H1 (cell line): ENCODE results near the gene CPNE4. TPM values are rescaled to one million over a fixed set of nuclear protein-coding genes. Genes with fewer than 3 reads are reported as not detected.

ENCODE experiments used
- CTCF ChIA-PET: fragments of 300-600 bp; sonication (Branson Sonifier 250); formaldehyde crosslinking; loops from one replicate; lab custom pipeline; 2021; ENCODE audit not compliant: partially characterized antibody; lab: Charles Lee
- POLR2A ChIA-PET: fragments of 300-600 bp; sonication (Branson Sonifier 250); formaldehyde crosslinking; loops from one replicate; lab custom pipeline; 2021; ENCODE audit warnings: inconsistent platforms; ENCODE audit not compliant: partially characterized antibody; lab: Charles Lee
- DNase-seq, 2 experiments: peaks; one replicate each; pipeline versions ENCODE4 v3.0.0 to v3.0.0-alpha.2; 2010 to 2022; ENCODE audit warnings: low spot score in 2 of 2, low read depth in 1 of 2, mixed read lengths in 1 of 2
- FAIRE-seq: peaks from 2 replicates; lab custom pipeline; 2011; peaks lifted over from hg19 to GRCh38; lab: Jason Lieb, UNC
- H2AFZ ChIP-seq: 2 replicates; pipeline ENCODE4 v1.8.1; 2012; ENCODE audit warnings: low read length, inconsistent platforms
- H2AK5ac ChIP-seq: 2 replicates; pipeline ENCODE4 v1.6.1; 2013; ENCODE audit warnings: low read depth, low read length
- H2BK120ac ChIP-seq: replicated peaks from 2 replicates; pipeline ENCODE3; 2013; ENCODE audit warnings: low read depth, low read length, inconsistent platforms
- H2BK12ac ChIP-seq: 2 replicates; pipeline ENCODE4 v1.6.1; 2013; ENCODE audit warnings: low read depth, low read length
- H2BK15ac ChIP-seq: 2 replicates; pipeline ENCODE4 v1.6.1; 2013; ENCODE audit warnings: low read length
- H2BK20ac ChIP-seq: 2 replicates; pipeline ENCODE4 v1.6.1; 2013; ENCODE audit warnings: low read length
- H2BK5ac ChIP-seq: 2 replicates; pipeline ENCODE4 v1.6.1; 2013; ENCODE audit warnings: low read depth, low read length
- H3K14ac ChIP-seq: 2 replicates; pipeline ENCODE4 v1.6.1; 2013; ENCODE audit warnings: inconsistent platforms; ENCODE audit not compliant: insufficient read length
- H3K18ac ChIP-seq: 2 replicates; pipeline ENCODE4 v1.6.1; 2013; ENCODE audit warnings: low read length; ENCODE audit errors: extremely low read depth
- H3K23ac ChIP-seq: 2 replicates; pipeline ENCODE4 v1.6.1; 2013; ENCODE audit warnings: inconsistent platforms; ENCODE audit not compliant: insufficient read length
- H3K23me2 ChIP-seq: 2 replicates; pipeline ENCODE4 v1.6.1; 2013; ENCODE audit warnings: low read depth, low read length
- H3K27ac ChIP-seq: 2 replicates; pipeline ENCODE4 v1.6.1; 2011; ENCODE audit warnings: low read depth, low read length, inconsistent platforms
- H3K27me3 ChIP-seq, 4 experiments: replicated peaks in 1 of 4; 1 replicate in 1 of 4; 2 replicates in 3 of 4; pipeline versions ENCODE4 v1.6.1 to v1.8.1; 2011 to 2013; ENCODE audit warnings: low read length in 3 of 4, mild to moderate bottlenecking in 3 of 4, inconsistent platforms in 2 of 4, mixed read lengths in 2 of 4, moderate library complexity in 1 of 4; ENCODE audit not compliant: control insufficient read depth in 3 of 4, insufficient read depth in 3 of 4; ENCODE audit errors: extremely low read depth in 1 of 4
- H3K36me3 ChIP-seq, 4 experiments: 2 replicates each; pipeline versions ENCODE4 v1.6.1 to v1.8.1; 2011 to 2013; ENCODE audit warnings: mild to moderate bottlenecking in 4 of 4, low read length in 3 of 4, moderate library complexity in 2 of 4, control low read depth in 1 of 4, inconsistent platforms in 1 of 4; ENCODE audit not compliant: insufficient read depth in 4 of 4, control insufficient read depth in 2 of 4
- H3K4ac ChIP-seq: replicated peaks from 2 replicates; pipeline ENCODE3; 2013; ENCODE audit warnings: low read length, low read depth, mixed read lengths, inconsistent platforms; ENCODE audit not compliant: insufficient read length
- H3K4me1 ChIP-seq, 4 experiments: replicated peaks in 1 of 4; 1 replicate in 1 of 4; 2 replicates in 3 of 4; pipeline versions ENCODE4 v1.6.1 to v1.8.1; 2011 to 2013; ENCODE audit warnings: low read length in 3 of 4, inconsistent platforms in 2 of 4, mixed read lengths in 1 of 4; ENCODE audit not compliant: insufficient read depth in 4 of 4, control insufficient read depth in 3 of 4
- H3K4me2 ChIP-seq, 2 experiments: 2 replicates each; pipeline versions ENCODE4 v1.6.1 to v1.8.1; 2011 to 2013; ENCODE audit warnings: low read depth in 2 of 2, low read length in 2 of 2, control low read depth in 1 of 2, inconsistent platforms in 1 of 2, mild to moderate bottlenecking in 1 of 2; ENCODE audit not compliant: insufficient read depth in 1 of 2
- H3K4me3 ChIP-seq, 4 experiments: fragments of 200-600, 300-600 bp in 1 of 4; sonication (generic), shearing (Covaris generic), sonication (Bioruptor Twin) in 1 of 4; 2 replicates each; pipeline versions ENCODE4 v1.5.1 to v1.8.1; 2011 to 2016; ENCODE audit warnings: low read length in 4 of 4, low read depth in 3 of 4, control low read depth in 2 of 4, inconsistent platforms in 2 of 4, mild to moderate bottlenecking in 2 of 4, mixed read lengths in 1 of 4, moderate library complexity in 1 of 4; ENCODE audit not compliant: insufficient read depth in 2 of 4; ENCODE audit errors: extremely low read depth in 1 of 4
- H3K56ac ChIP-seq: replicated peaks from 2 replicates; pipeline ENCODE3; 2013; ENCODE audit warnings: low read depth, mild to moderate bottlenecking, mixed read lengths, low read length, inconsistent platforms; ENCODE audit not compliant: insufficient read length
- H3K79me1 ChIP-seq: 2 replicates; pipeline ENCODE4 v1.6.1; 2013; ENCODE audit warnings: low read depth, low read length, control low read depth
- H3K79me2 ChIP-seq, 2 experiments: 2 replicates each; pipeline versions ENCODE4 v1.6.1 to v1.8.1; 2012 to 2013; ENCODE audit warnings: low read length in 2 of 2, mild to moderate bottlenecking in 2 of 2, inconsistent platforms in 1 of 2; ENCODE audit not compliant: insufficient read depth in 2 of 2, control insufficient read depth in 1 of 2
- H3K9ac ChIP-seq, 4 experiments: replicated peaks in 1 of 4; 1 replicate in 1 of 4; 2 replicates in 3 of 4; pipeline versions ENCODE4 v1.6.1 to v1.8.1; 2011 to 2013; ENCODE audit warnings: low read depth in 3 of 4, low read length in 3 of 4, control low read depth in 2 of 4, mild to moderate bottlenecking in 2 of 4, moderate library complexity in 2 of 4, inconsistent platforms in 1 of 4; ENCODE audit errors: extremely low read depth in 1 of 4
- H3K9me3 ChIP-seq, 2 experiments: 2 replicates each; pipeline versions ENCODE4 v1.6.1 to v1.8.1; 2012 to 2013; ENCODE audit warnings: mild to moderate bottlenecking in 2 of 2, moderate library complexity in 2 of 2, control low read depth in 1 of 2, inconsistent platforms in 1 of 2, low read depth in 1 of 2, low read length in 1 of 2, mixed read lengths in 1 of 2; ENCODE audit not compliant: insufficient read depth in 2 of 2
- H4K20me1 ChIP-seq, 2 experiments: replicated peaks in 1 of 2; 2 replicates each; pipeline versions ENCODE3 to v1.8.1; 2011 to 2013; ENCODE audit warnings: inconsistent platforms in 2 of 2, low read length in 2 of 2, mild to moderate bottlenecking in 1 of 2; ENCODE audit not compliant: insufficient read depth in 2 of 2, control insufficient read depth in 1 of 2
- H4K5ac ChIP-seq: 2 replicates; pipeline ENCODE4 v1.6.1; 2013; ENCODE audit warnings: low read length, low read depth, mixed read lengths, inconsistent platforms; ENCODE audit not compliant: insufficient read length
- H4K8ac ChIP-seq: 2 replicates; pipeline ENCODE4 v1.8.0; 2013; ENCODE audit warnings: mild to moderate bottlenecking, moderate library complexity, low read length, inconsistent platforms; ENCODE audit not compliant: insufficient read depth; ENCODE audit errors: extremely low read depth
- H4K91ac ChIP-seq: replicated peaks from 2 replicates; pipeline ENCODE3; 2013; ENCODE audit warnings: low read length, mixed read lengths, inconsistent platforms; ENCODE audit not compliant: insufficient read length
- BACH1 ChIP-seq: IDR thresholded peaks from 2 replicates; pipeline ENCODE4 v1.6.1; 2012; ENCODE audit warnings: low read length, improper control_type of control experiment
- CBX5 ChIP-seq: fragments of 300-800, 300-1000 bp; sonication (generic); IDR thresholded peaks from 2 replicates; pipeline ENCODE4 v1.7.1; 2016; ENCODE audit warnings: antibody characterized with exemption, low read length, low read depth
- CHD1 ChIP-seq: IDR thresholded peaks from 2 replicates; pipeline ENCODE4 v1.6.1; 2012; ENCODE audit warnings: low read depth, low read length, improper control_type of control experiment
- EGR1 ChIP-seq: IDR thresholded peaks from 2 replicates; pipeline ENCODE4 v1.6.1; 2011; ENCODE audit warnings: low read depth, low read length, borderline replicate concordance
- EZH2 ChIP-seq: fragments of 200-600 bp; sonication (generic); IDR thresholded peaks from 2 replicates; pipeline ENCODE4 v1.7.1; 2012; ENCODE audit warnings: low read depth, mild to moderate bottlenecking, moderate library complexity, low read length, inconsistent platforms; ENCODE audit not compliant: severe bottlenecking
- GABPA ChIP-seq: IDR thresholded peaks from 2 replicates; pipeline ENCODE4 v1.6.1; 2011; ENCODE audit warnings: mild to moderate bottlenecking, low read length, moderate library complexity, borderline replicate concordance; ENCODE audit not compliant: insufficient read depth
- GTF2F1 ChIP-seq: IDR thresholded peaks from 2 replicates; pipeline ENCODE4 v1.6.1; 2012; ENCODE audit warnings: low read depth, low read length, improper control_type of control experiment, borderline replicate concordance
- HDAC6 ChIP-seq: IDR thresholded peaks from one replicate; pipeline ENCODE4 v1.7.1; 2012; ENCODE audit warnings: low read depth, mild to moderate bottlenecking, inconsistent platforms, low read length, moderate library complexity
- NRF1 ChIP-seq: IDR thresholded peaks from 2 replicates; pipeline ENCODE4 v1.6.1; 2011; ENCODE audit warnings: mild to moderate bottlenecking, low read depth, low read length, improper control_type of control experiment
- RBBP5 ChIP-seq: IDR thresholded peaks from 2 replicates; pipeline ENCODE4 v1.7.1; 2012; ENCODE audit warnings: low read depth, mild to moderate bottlenecking, inconsistent platforms, low read length, moderate library complexity, borderline replicate concordance
- SIX5 ChIP-seq: IDR thresholded peaks from 2 replicates; pipeline ENCODE4 v1.6.1; 2011; ENCODE audit warnings: mild to moderate bottlenecking, low read depth, low read length
- SP4 ChIP-seq: IDR thresholded peaks from 2 replicates; pipeline ENCODE4 v1.6.1; 2012; ENCODE audit warnings: low read length, inconsistent platforms
- SRF ChIP-seq: IDR thresholded peaks from 2 replicates; pipeline ENCODE4 v1.6.1; 2011; ENCODE audit warnings: mild to moderate bottlenecking, low read depth, low read length, moderate library complexity
- TAF7 ChIP-seq: optimal IDR thresholded peaks from 2 replicates; pipeline ENCODE3; 2011; ENCODE audit warnings: low read depth, mild to moderate bottlenecking, inconsistent platforms, low read length, moderate library complexity, borderline replicate concordance
- TEAD4 ChIP-seq: IDR thresholded peaks from 2 replicates; pipeline ENCODE4 v1.6.1; 2012; ENCODE audit warnings: low read depth, low read length, inconsistent platforms, mixed read lengths
- WGBS, 2 experiments: shearing (Covaris generic) in 1 of 2; methylation state at CpG; one replicate each; pipeline versions ENCODE4 v1.1.6 to v1.1.7; 2013 to 2015; ENCODE audit warnings: low lambda C conversion rate in 2 of 2, mixed read lengths in 2 of 2, inconsistent platforms in 1 of 2, low coverage in 1 of 2, missing lambda C conversion rate in 1 of 2; ENCODE audit not compliant: insufficient replicate concordance in 2 of 2, insufficient coverage in 1 of 2, insufficient read length in 1 of 2; ENCODE audit errors: extremely low coverage in 1 of 2, missing lambda C conversion rate in 1 of 2; 5-methylcytosine and 5-hydroxymethylcytosine counted together
- polyA plus RNA-seq, 7 experiments: library from polyadenylated mRNA; depleted of rRNA in 3 of 7; stranded (reverse) in 5 of 7; unstranded in 2 of 7; fragments of >200 nt in 5 of 7; fragments of 200-250 nt in 2 of 7; gene quantifications; 1 replicate in 5 of 7; 2 replicates in 1 of 7; 4 replicates in 1 of 7; pipeline versions ENCODE4 v1.2.1 to v1.2.3, GENCODE V29; 2011 to 2013; ENCODE audit warnings: missing spikeins in 2 of 7, mixed read lengths in 2 of 7
- total RNA-seq: library from RNA; stranded (reverse); fragmentation: NEBNext Ultra II Directional; extraction: Animal tissue kit (Norgen Biotek cat#: 25700); gene quantifications from 2 replicates; pipeline ENCODE4 v1.2.1, GENCODE V29; 2021

CPNE4 gene
- total and polyA plus RNA-seq, 2 of the 8 experiments (the other 6 are each of a cell fraction or from before 2014, with no cell fraction given), result 0.82 to 3.8 TPM

DNA sequence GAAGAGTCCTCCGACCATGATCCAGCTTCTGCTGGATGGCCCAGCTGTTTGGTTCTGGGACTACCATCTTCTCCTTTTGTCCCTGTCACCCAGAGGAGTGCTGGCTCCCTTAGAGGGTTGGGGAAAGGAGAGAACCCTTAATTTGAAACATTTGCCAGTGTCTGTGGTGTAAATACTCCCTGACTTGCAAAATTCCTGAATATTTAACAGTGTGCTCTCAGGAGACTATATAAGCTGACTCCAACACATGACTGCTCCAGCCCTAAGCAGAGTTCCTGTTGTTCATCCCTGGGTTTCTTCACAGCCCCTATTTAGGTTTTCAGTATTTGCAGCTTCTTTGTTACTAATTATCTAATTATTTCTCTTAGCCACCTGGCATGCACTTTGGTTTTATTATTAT, 133.1 kb downstream of the CPNE4 start:
- FAIRE-seq, result no peak
- Histone ChIP-seq H2BK20ac (no peak overlapping the region), H3K18ac (no peak overlapping the region), H3K36me3 (no peaks in the 10 kb centered on the region), H4K91ac (no peak overlapping the region), H3K9ac (no peak overlapping the region), H3K27ac (no peak overlapping the region), H2BK15ac (no peak overlapping the region), H3K79me1 (no peaks in the 10 kb centered on the region), H3K4me2 (no peak overlapping the region), H3K9me3 (no peaks in the 10 kb centered on the region), H3K23ac (no peak overlapping the region), H3K27me3 (peaks cover 0 to 1% (median 0%) of the 10 kb centered on the region in 4 experiments; a peak in 1 of 7 replicates), H3K14ac (no peak overlapping the region), H3K23me2 (no peaks in the 10 kb centered on the region), H3K79me2 (no peaks in the 10 kb centered on the region), H3K56ac (no peak overlapping the region), H2BK120ac (no peak overlapping the region), H4K20me1 (no peaks in the 10 kb centered on the region), H3K4me1 (peaks cover 0 to 5% (median 0%) of the 10 kb centered on the region in 4 experiments; a peak in 1 of 7 replicates), H2BK5ac (no peak overlapping the region), H3K4ac (no peak overlapping the region), H2AK5ac (no peak overlapping the region), H4K5ac (no peak overlapping the region), H3K4me3 (no peak overlapping the region), H2BK12ac (no peak overlapping the region), H2AFZ (no peak overlapping the region), H4K8ac (no peak overlapping the region)
- TF ChIP-seq GTF2F1, result no peak
- no peak for TF ChIP-seq GABPA
- no peak for TF ChIP-seq SP4
- TF ChIP-seq SIX5, result no peak
- TF ChIP-seq HDAC6, result no peak
- no peak for TF ChIP-seq EGR1
- no peak for TF ChIP-seq NRF1
- TF ChIP-seq RBBP5, result no peak
- TF ChIP-seq CBX5, result no peak
- TF ChIP-seq SRF, result no peak
- TF ChIP-seq BACH1, result no peak
- no peak for TF ChIP-seq EZH2
- no peak for TF ChIP-seq TAF7
- TF ChIP-seq TEAD4, result no peak
- no peak for TF ChIP-seq CHD1
- DNase-seq, result no peak
- 75% methylated on average over 1 of the region's 1 CpG; no CpG with 5 or more reads in 1 of the 2 experiments for WGBS, 2 experiments
- CTCF ChIA-PET, result interaction anchor here (1.2 to 2.3 kb wide), 3 partner anchors 10 to 128 kb away, joined by 3 to 8 read pairs (median 5); no protein-coding TSS in a partner anchor
- POLR2A ChIA-PET, result no interaction called here
